Activated T-cell treated with anti-CD3 and anti-CD28 coated beads, Interleukin-2, amount 50 U/mL, for 72 hours (primary cell): ENCODE measurements around the gene ZNF469. TPM values are rescaled to one million over a fixed set of nuclear protein-coding genes. Genes with fewer than 3 reads are reported as not detected.

Source experiments
- ATAC-seq, 2 donors: fragments of 150-1000 bp; cut with Tn5 transposase; replicated peaks in 1 of 2; 2 replicates each; pipeline ENCODE4 v1.10.0; 2021; ENCODE audit warnings: moderate library complexity in 2 of 2, mild to moderate bottlenecking in 1 of 2
- DNase-seq, 2 donors: peaks; one replicate each; pipeline ENCODE4 v3.0.0; 2021 to 2022; ENCODE audit warnings: mixed read lengths in 1 of 2
- H3K27ac Mint-ChIP-seq: one replicate; pipeline ENCODE4 v1.8.0; 2022; ENCODE audit warnings: mild to moderate bottlenecking, moderate library complexity, mixed read lengths
- H3K27me3 Mint-ChIP-seq: one replicate; pipeline ENCODE4 v1.8.0; 2022; ENCODE audit warnings: low read depth, mixed read lengths
- H3K36me3 Mint-ChIP-seq, 2 donors: one replicate each; pipeline ENCODE4 v1.8.0; 2022; ENCODE audit warnings: mixed read lengths in 2 of 2, mild to moderate bottlenecking in 1 of 2; ENCODE audit not compliant: insufficient read depth in 2 of 2
- H3K4me1 Mint-ChIP-seq: one replicate; pipeline ENCODE4 v1.8.0; 2022; ENCODE audit warnings: low read depth, mixed read lengths
- H3K4me3 Mint-ChIP-seq, 2 donors: one replicate each; pipeline ENCODE4 v1.8.0; 2022; ENCODE audit warnings: mild to moderate bottlenecking in 2 of 2, mixed read lengths in 2 of 2, moderate library complexity in 2 of 2
- H3K9me3 Mint-ChIP-seq, 2 donors: one replicate each; pipeline ENCODE4 v1.8.0; 2022; ENCODE audit warnings: mixed read lengths in 2 of 2
- total RNA-seq, 2 donors: library from RNA; stranded (reverse); gene quantifications; one replicate each; pipeline ENCODE4 v1.2.3, GENCODE V29; 2022

The ZNF469 gene
- total RNA-seq, 2 donors from 2014 or later, result 0.34 to 0.65 TPM

DNA sequence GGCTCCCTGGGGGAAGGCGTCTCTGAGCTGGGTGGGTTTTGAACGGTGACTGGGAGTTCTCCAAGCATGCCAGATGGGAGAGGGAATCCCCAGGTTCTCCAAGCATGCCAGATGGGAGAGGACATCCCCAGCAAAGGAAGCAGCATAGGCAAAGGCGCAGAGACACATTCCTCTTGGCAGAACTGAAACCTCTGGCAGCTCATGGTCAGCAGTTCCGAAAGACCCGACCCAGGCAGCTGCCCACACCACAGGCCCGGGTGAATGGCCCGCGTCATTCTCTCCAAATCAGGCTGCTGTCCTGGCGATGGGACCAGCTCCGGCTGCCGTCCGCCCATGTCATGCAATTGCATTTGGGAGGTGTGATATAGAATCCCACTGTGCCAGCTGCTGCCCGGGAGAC lies 8.0 kb downstream of the ZNF469 start:
- no peak overlapping the region for H3K27ac Mint-ChIP-seq
- DNase-seq, result no peak
- H3K9me3 Mint-ChIP-seq, result no peaks in the 10 kb centered on the region
- ATAC-seq, result no peak
- no peaks in the 10 kb centered on the region for H3K36me3 Mint-ChIP-seq
- H3K27me3 Mint-ChIP-seq, result peaks cover 8% of the 10 kb centered on the region
- H3K4me1 Mint-ChIP-seq, result no peaks in the 10 kb centered on the region
- no peak overlapping the region for H3K4me3 Mint-ChIP-seq

- Mint-ChIP-seq H3K9me3 (no peaks in the 10 kb centered on the region), H3K27ac (no peak overlapping the region), H3K27me3 (peaks cover 5% of the 10 kb centered on the region), H3K36me3 (no peaks in the 10 kb centered on the region), H3K4me3 (no peak overlapping the region), H3K4me1 (no peaks in the 10 kb centered on the region)
- DNase-seq (no peak), ATAC-seq (no peak)
These were observed 8.5 kb downstream of the ZNF469 start for GRCh38 chr16:88391144-88391850.

GRCh38 chr16:88392111-88392510 lies 9.4 kb downstream of the ZNF469 start:
- no peak for ATAC-seq
- Mint-ChIP-seq H3K27me3 (no peaks in the 10 kb centered on the region), H3K27ac (no peak overlapping the region), H3K9me3 (no peaks in the 10 kb centered on the region), H3K36me3 (no peaks in the 10 kb centered on the region), H3K4me3 (no peak overlapping the region), H3K4me1 (no peaks in the 10 kb centered on the region)
- DNase-seq, result no peak

GRCh38 chr16:88392616-88393015 lies 9.9 kb downstream of the ZNF469 start:
- H3K27me3 Mint-ChIP-seq, result no peaks in the 10 kb centered on the region
- H3K4me1 Mint-ChIP-seq, result no peaks in the 10 kb centered on the region
- DNase-seq (no peak), ATAC-seq (no peak)
- H3K4me3 Mint-ChIP-seq, result no peak overlapping the region
- no peaks in the 10 kb centered on the region for H3K9me3 Mint-ChIP-seq
- no peaks in the 10 kb centered on the region for H3K36me3 Mint-ChIP-seq
- H3K27ac Mint-ChIP-seq, result no peak overlapping the region

DNA sequence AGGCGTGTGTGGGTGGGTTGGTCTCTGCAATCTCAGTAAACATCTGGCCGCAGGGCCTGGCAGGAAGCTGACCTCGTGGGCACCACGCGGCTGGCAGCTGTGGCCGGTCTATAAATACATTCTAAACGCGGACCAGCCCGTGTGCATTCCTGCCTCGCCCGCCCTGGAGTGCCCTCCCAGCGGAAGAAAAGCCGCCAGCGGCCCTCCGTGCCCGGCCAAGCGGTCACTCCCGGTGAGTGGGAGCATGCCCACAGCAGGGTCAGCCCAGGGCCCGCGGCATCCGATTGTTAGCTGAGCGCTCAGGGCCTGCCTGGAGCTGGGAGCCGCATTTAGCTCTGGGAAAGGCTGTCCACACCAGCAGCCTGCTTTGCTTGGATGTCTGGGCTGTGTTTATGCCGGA lies 10.3 kb downstream of the ZNF469 start:
- Mint-ChIP-seq H3K4me1 (no peaks in the 10 kb centered on the region), H3K36me3 (peaks cover 0 to under 1% of the 10 kb centered on the region in 2 donors), H3K27ac (no peak overlapping the region), H3K9me3 (peaks cover 0 to under 1% of the 10 kb centered on the region in 2 donors), H3K4me3 (no peak overlapping the region), H3K27me3 (no peaks in the 10 kb centered on the region)
- ATAC-seq, result no peak
- no peak for DNase-seq

- Mint-ChIP-seq H3K4me1 (no peaks in the 10 kb centered on the region), H3K27ac (no peak overlapping the region), H3K4me3 (no peak overlapping the region), H3K9me3 (peaks cover 0 to 3% of the 10 kb centered on the region in 2 donors), H3K27me3 (no peaks in the 10 kb centered on the region), H3K36me3 (peaks cover 0 to 3% of the 10 kb centered on the region in 2 donors)
- ATAC-seq, result no peak
- no peak for DNase-seq
These were observed 10.8 kb downstream of the ZNF469 start for GRCh38 chr16:88393571-88393970.

DNA sequence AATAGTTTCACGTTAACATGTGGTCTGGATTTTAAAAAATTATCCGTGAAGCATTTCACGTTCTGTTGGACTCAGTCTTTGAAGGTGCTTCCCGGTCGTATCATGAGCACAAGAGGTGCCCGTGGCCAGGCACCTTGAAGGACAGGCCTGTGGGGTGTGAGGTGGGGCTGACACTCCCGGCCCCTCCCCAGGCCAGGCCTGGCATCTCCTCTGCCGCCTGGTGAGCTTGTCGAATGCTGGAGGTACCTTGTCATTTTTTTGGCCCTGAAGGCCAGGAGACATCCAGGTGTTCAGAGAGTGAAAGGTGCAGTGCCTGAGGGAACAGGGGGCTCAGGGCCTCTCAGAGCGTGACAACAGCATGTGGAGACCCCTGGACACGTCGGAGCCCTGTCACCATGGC lies 11.7 kb downstream of the ZNF469 start:
- peaks cover 0 to 3% of the 10 kb centered on the region in 2 donors for H3K9me3 Mint-ChIP-seq
- H3K27me3 Mint-ChIP-seq, result no peaks in the 10 kb centered on the region
- no peak for ATAC-seq
- no peak for DNase-seq
- no peak overlapping the region for H3K27ac Mint-ChIP-seq
- H3K4me3 Mint-ChIP-seq, result no peak overlapping the region
- peaks cover 0 to 3% of the 10 kb centered on the region in 2 donors for H3K36me3 Mint-ChIP-seq
- H3K4me1 Mint-ChIP-seq, result no peaks in the 10 kb centered on the region

DNA sequence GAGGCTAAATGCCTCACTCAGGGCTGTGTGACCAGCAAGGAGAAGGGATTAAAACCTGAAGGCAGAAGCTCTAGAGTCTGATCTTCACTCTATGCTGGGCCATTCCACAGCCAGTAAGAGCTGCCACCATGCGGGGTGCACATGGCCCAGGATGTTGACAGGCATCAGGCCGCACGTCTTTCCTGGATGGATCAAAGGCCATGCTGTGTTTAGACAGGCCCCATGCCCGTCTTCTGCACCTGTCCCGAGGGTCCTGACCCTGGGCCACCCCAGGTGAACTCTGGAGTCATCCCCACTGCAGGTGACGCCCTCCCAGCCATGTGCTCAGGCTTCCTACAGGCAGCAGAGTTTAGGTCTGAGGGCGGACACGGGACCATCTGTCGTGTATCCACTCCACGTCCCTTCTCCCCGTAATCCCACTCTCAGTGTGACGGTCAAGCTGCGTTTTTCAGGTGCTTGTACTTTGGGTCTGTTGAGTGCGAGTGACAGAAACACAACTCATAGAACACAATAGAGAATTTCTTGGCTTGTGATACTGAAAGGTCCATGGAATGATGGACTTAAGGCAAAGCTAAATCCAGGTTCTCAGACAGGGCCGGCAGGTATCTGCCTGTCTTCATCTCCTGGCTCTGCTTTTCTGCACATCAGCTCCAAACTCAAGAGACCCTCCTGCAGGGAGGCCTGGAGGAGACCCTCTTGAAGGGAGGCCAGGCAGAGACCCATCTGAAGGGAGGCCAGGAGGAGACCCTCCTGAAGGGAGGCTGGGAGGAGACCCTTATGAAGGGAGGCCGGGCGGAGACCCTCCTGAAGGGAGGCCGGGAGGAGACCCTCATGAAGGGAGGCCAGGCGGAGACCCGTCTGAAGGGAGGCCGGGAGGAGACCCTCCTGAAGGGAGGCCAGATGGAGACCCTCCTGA lies 13.2 kb downstream of the ZNF469 start:
- no peak for DNase-seq
- Mint-ChIP-seq H3K9me3 (peaks cover 0 to 3% of the 10 kb centered on the region in 2 donors), H3K27ac (no peak overlapping the region), H3K4me1 (no peaks in the 10 kb centered on the region), H3K27me3 (no peaks in the 10 kb centered on the region), H3K36me3 (peaks cover 0 to 3% of the 10 kb centered on the region in 2 donors), H3K4me3 (no peak overlapping the region)
- ATAC-seq, result no peak

DNA sequence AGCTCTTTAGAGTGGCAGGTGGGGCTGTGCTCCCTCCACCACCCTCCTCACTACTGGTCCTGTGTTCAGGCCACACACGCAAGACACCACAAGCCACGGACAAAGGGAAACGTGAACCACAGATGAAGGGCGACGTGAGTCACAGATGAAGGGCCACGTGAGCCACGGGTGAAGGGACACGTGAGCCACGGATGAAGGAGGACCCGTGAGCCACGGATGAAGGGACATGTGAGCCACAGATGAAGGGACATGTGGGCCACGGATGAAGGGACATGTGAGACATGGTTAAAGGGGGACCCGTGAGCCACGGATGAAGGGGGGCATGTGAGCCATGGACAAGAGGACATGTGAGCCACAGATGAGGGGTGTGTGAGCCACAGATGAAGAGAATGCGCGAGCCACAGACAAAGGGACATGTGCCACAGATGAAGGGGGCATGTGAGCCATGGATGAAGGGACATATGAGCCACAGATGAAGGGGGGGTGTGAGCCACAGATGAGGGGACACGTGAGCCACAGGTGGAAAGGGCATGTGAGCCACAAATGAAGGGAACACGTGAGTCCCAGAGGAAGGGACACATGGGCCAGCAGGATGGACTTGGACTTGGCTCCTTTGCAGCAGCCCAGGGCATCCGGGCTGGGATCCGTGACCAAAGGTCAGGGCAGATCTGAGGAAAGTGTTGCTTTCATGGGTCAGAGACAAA lies 15.6 kb downstream of the ZNF469 start:
- Mint-ChIP-seq H3K4me3 (no peak overlapping the region), H3K4me1 (no peaks in the 10 kb centered on the region), H3K36me3 (peaks cover 0 to 3% of the 10 kb centered on the region in 2 donors), H3K27me3 (no peaks in the 10 kb centered on the region), H3K9me3 (peaks cover 0 to 3% of the 10 kb centered on the region in 2 donors), H3K27ac (no peak overlapping the region)
- ATAC-seq (no peak), DNase-seq (no peak)

DNA sequence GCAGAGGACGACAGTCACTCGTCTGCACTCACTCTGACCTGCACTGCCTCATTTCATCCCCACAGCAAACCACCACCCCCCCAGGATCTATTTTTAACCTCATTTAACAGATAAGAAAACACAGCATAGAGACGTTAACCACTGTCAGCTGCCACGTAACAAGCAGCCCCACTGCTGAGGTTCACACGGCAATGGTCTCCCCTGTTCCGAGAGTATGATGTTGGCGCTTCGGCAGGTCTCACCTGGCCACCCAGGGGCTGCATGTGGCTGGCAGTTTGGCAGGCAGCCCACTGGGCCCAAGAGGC lies 16.1 kb downstream of the ZNF469 start:
- H3K4me1 Mint-ChIP-seq, result no peaks in the 10 kb centered on the region
- ATAC-seq (no peak), DNase-seq (no peak)
- H3K9me3 Mint-ChIP-seq, result peaks cover 0 to 3% of the 10 kb centered on the region in 2 donors
- H3K27ac Mint-ChIP-seq, result no peak overlapping the region
- peaks cover 0 to 3% of the 10 kb centered on the region in 2 donors for H3K36me3 Mint-ChIP-seq
- no peak overlapping the region for H3K4me3 Mint-ChIP-seq
- no peaks in the 10 kb centered on the region for H3K27me3 Mint-ChIP-seq

GRCh38 chr16:88400186-88400585 lies 17.4 kb downstream of the ZNF469 start:
- H3K36me3 Mint-ChIP-seq, result peaks cover 0 to 3% of the 10 kb centered on the region in 2 donors
- H3K9me3 Mint-ChIP-seq, result peaks cover 0 to 3% of the 10 kb centered on the region in 2 donors
- H3K27me3 Mint-ChIP-seq, result no peaks in the 10 kb centered on the region
- no peak overlapping the region for H3K27ac Mint-ChIP-seq
- H3K4me1 Mint-ChIP-seq, result no peaks in the 10 kb centered on the region
- DNase-seq (no peak), ATAC-seq (no peak)
- H3K4me3 Mint-ChIP-seq, result no peak overlapping the region

GRCh38 chr16:88401604-88402246 lies 19.0 kb downstream of the ZNF469 start:
- peaks cover 0 to 3% of the 10 kb centered on the region in 2 donors for H3K9me3 Mint-ChIP-seq
- ATAC-seq, result no peak
- H3K36me3 Mint-ChIP-seq, result peaks cover 0 to 3% of the 10 kb centered on the region in 2 donors
- no peak overlapping the region for H3K4me3 Mint-ChIP-seq
- no peak overlapping the region for H3K27ac Mint-ChIP-seq
- H3K4me1 Mint-ChIP-seq, result no peaks in the 10 kb centered on the region
- no peak for DNase-seq
- no peaks in the 10 kb centered on the region for H3K27me3 Mint-ChIP-seq
